Keratinocyte (primary cell): Measurements from ENCODE around the gene GOLGA6A. TPM values are rescaled to one million over a fixed set of nuclear protein-coding genes. Genes with fewer than 3 reads are reported as not detected.

ENCODE experiments used
- DNase-seq: peaks from one replicate; pipeline ENCODE4 v3.0.0-alpha.2; 2011; ENCODE audit warnings: low read depth, missing footprints, low spot score
- FAIRE-seq: peaks from 2 replicates; lab custom pipeline; 2011; peaks lifted over from hg19 to GRCh38; lab: Jason Lieb, UNC
- H2AFZ ChIP-seq: 2 replicates; pipeline ENCODE4 v1.6.0; 2012; ENCODE audit warnings: low read length, control low read depth, inconsistent platforms; ENCODE audit not compliant: control insufficient read depth
- H3K27ac ChIP-seq: 2 replicates; pipeline ENCODE4 v1.5.1; 2011; ENCODE audit warnings: low read length; ENCODE audit not compliant: control insufficient read depth, insufficient read depth
- H3K27me3 ChIP-seq: 3 replicates; pipeline ENCODE4 v1.6.0; 2011; ENCODE audit warnings: low read length; ENCODE audit not compliant: control insufficient read depth, insufficient read depth; ENCODE audit errors: extremely low read depth
- H3K36me3 ChIP-seq, 2 experiments: 2 replicates in 1 of 2; 3 replicates in 1 of 2; pipeline ENCODE4 v1.5.1; 2011; ENCODE audit warnings: low read length in 2 of 2, mild to moderate bottlenecking in 1 of 2; ENCODE audit not compliant: control insufficient read depth in 2 of 2, insufficient read depth in 2 of 2; ENCODE audit errors: extremely low read depth in 1 of 2
- H3K4me1 ChIP-seq: 3 replicates; pipeline ENCODE4 v1.5.1; 2011; ENCODE audit warnings: low read length; ENCODE audit not compliant: control insufficient read depth, insufficient read depth; ENCODE audit errors: extremely low read depth
- H3K4me2 ChIP-seq: 3 replicates; pipeline ENCODE4 v1.6.0; 2011; ENCODE audit warnings: low read depth, low read length; ENCODE audit not compliant: control insufficient read depth, insufficient read depth; ENCODE audit errors: extremely low read depth
- H3K4me3 ChIP-seq, 3 experiments: fragments of 200-600 bp in 1 of 3; sonication (generic) in 1 of 3; 2 replicates in 2 of 3; 3 replicates in 1 of 3; pipeline ENCODE4 v1.5.1; 2011 to 2016; ENCODE audit warnings: low read length in 3 of 3, mild to moderate bottlenecking in 3 of 3, control low read depth in 2 of 3, inconsistent platforms in 1 of 3, low read depth in 1 of 3, mixed read lengths in 1 of 3, mixed run types in 1 of 3, moderate library complexity in 1 of 3; ENCODE audit not compliant: control insufficient read depth in 2 of 3, insufficient read depth in 2 of 3; ENCODE audit errors: extremely low read depth in 1 of 3
- H3K79me2 ChIP-seq: 2 replicates; pipeline ENCODE4 v1.6.0; 2012; ENCODE audit warnings: low read length; ENCODE audit not compliant: control insufficient read depth, insufficient read depth
- H3K9ac ChIP-seq: 3 replicates; pipeline ENCODE4 v1.6.0; 2011; ENCODE audit warnings: low read length; ENCODE audit not compliant: control insufficient read depth, insufficient read depth; ENCODE audit errors: extremely low read depth
- H3K9me1 ChIP-seq: 3 replicates; pipeline ENCODE4 v1.6.0; 2011; ENCODE audit warnings: low read length; ENCODE audit not compliant: control insufficient read depth, insufficient read depth; ENCODE audit errors: extremely low read depth
- H3K9me3 ChIP-seq: 2 replicates; pipeline ENCODE4 v1.5.1; 2012; ENCODE audit warnings: low read depth, low read length; ENCODE audit not compliant: control insufficient read depth
- H4K20me1 ChIP-seq: 3 replicates; pipeline ENCODE4 v1.6.0; 2011; ENCODE audit warnings: low read length; ENCODE audit not compliant: control insufficient read depth, insufficient read depth; ENCODE audit errors: extremely low read depth
- CTCF ChIP-seq, 3 experiments: IDR thresholded peaks in 1 of 3; conservative IDR thresholded peaks in 1 of 3; optimal IDR thresholded peaks in 1 of 3; 2 replicates in 2 of 3; 3 replicates in 1 of 3; pipeline versions ENCODE3 to v1.5.1; 2011; ENCODE audit warnings: low read length in 3 of 3, mild to moderate bottlenecking in 3 of 3, moderate library complexity in 2 of 3, control low read depth in 1 of 3, inconsistent platforms in 1 of 3; ENCODE audit not compliant: insufficient read depth in 2 of 3; ENCODE audit errors: extremely low read depth in 1 of 3
- EZH2 ChIP-seq: IDR thresholded peaks from one replicate; pipeline ENCODE4 v1.6.1; 2012; ENCODE audit warnings: inconsistent platforms, mild to moderate bottlenecking, low read length, moderate library complexity
- dilution Hi-C: fragments of 300-500 bp; cut with MboI; formaldehyde crosslinking; loops from one replicate; pipeline ENCODE4 v1.7.0; 2020; ENCODE audit warnings: low sequenced_read_pairs; ENCODE audit not compliant: extremely low pct_ligation_motif_present
- polyA plus RNA-seq, 5 experiments: library from polyadenylated mRNA; depleted of rRNA in 3 of 5; stranded (reverse) in 3 of 5; stranded (forward) in 1 of 5; unstranded in 1 of 5; fragments of >200 nt; gene quantifications; 1 replicate in 1 of 5; 2 replicates in 3 of 5; 3 replicates in 1 of 5; pipeline versions ENCODE4 v1.2.1 to v1.2.3, GENCODE V29; 2011 to 2012; ENCODE audit warnings: missing spikeins in 2 of 5, low read depth in 1 of 5, low replicate concordance in 1 of 5
- small RNA-seq, 3 experiments: library from RNA; depleted of rRNA; stranded (forward); fragments of <200 nt; gene quantifications; one replicate each; pipeline ENCODE3, GENCODE V24; 2012; ENCODE audit warnings: low read depth in 3 of 3, low replicate concordance in 1 of 3; ENCODE audit not compliant: insufficient read length in 3 of 3

Gene GOLGA6A
- polyA plus RNA-seq, 1 donor (not counting 4 experiments of a cell fraction or from before 2014, with no cell fraction given), result not detected

GRCh38 chr15:74024687-74025086, 57.7 kb downstream of the GOLGA6A start:
- no peaks in the 10 kb centered on the region for H3K27me3 ChIP-seq
- H3K4me1 ChIP-seq, result no peaks in the 10 kb centered on the region
- no peak overlapping the region for H3K9ac ChIP-seq
- FAIRE-seq (no peak), DNase-seq (no peak)
- no peak overlapping the region for H3K4me3 ChIP-seq
- peaks cover 15% of the 10 kb centered on the region for H4K20me1 ChIP-seq
- no peak overlapping the region for H3K4me2 ChIP-seq
- H3K27ac ChIP-seq, result no peak overlapping the region
- peaks cover 38 to 41% of the 10 kb centered on the region in 2 experiments for H3K36me3 ChIP-seq
- H3K9me1 ChIP-seq, result peaks cover 2% of the 10 kb centered on the region
- H2AFZ ChIP-seq, result no peak overlapping the region
- no peaks in the 10 kb centered on the region for H3K9me3 ChIP-seq
- TF ChIP-seq CTCF (optimal IDR thresholded peaks at IDR 0.05 in 1 of 3, IDR thresholded peaks at IDR 0.05 in 1 of 3, conservative IDR thresholded peaks at IDR 0.05 in 1 of 3; ENCODE audit: extremely low read depth in 1 of 3, insufficient read depth in 2 of 3, low read length in 3 of 3) (no peak), EZH2 (no peak)
- H3K79me2 ChIP-seq, result peaks cover 56% of the 10 kb centered on the region
- dilution Hi-C loops, result no loop called here

DNA sequence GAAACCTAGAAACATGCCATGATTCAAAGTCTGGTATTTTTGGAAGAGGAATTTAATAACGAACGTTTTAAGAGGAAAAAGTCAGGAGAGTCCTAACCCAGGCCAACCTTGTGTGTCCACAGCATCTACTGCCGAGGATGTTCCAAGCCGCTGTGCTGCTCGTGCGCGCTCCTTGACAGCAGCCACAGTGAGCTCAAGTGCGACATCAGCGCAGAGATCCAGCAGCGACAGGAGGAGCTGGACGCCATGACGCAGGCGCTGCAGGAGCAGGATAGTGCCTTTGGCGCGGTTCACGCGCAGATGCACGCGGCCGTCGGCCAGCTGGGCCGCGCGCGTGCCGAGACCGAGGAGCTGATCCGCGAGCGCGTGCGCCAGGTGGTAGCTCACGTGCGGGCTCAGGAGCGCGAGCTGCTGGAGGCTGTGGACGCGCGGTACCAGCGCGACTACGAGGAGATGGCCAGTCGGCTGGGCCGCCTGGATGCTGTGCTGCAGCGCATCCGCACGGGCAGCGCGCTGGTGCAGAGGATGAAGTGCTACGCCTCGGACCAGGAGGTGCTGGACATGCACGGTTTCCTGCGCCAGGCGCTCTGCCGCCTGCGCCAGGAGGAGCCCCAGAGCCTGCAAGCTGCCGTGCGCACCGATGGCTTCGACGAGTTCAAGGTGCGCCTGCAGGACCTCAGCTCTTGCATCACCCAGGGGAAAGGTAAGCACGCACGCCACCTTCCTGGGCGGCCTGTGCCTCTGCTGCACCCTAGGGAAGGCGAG, 59.5 kb downstream of the GOLGA6A start:
- Histone ChIP-seq H3K4me2 (no peak overlapping the region), H3K9me3 (no peaks in the 10 kb centered on the region), H4K20me1 (peaks cover 16% of the 10 kb centered on the region), H3K79me2 (peaks cover 62% of the 10 kb centered on the region), H3K9me1 (peaks cover 2% of the 10 kb centered on the region), H3K9ac (no peak overlapping the region), H3K4me3 (no peak overlapping the region), H3K36me3 (peaks cover 40 to 41% of the 10 kb centered on the region in 2 experiments), H3K4me1 (no peaks in the 10 kb centered on the region), H3K27me3 (no peaks in the 10 kb centered on the region), H3K27ac (no peak overlapping the region), H2AFZ (no peak overlapping the region)
- no peak for TF ChIP-seq EZH2
- TF ChIP-seq CTCF (optimal IDR thresholded peaks at IDR 0.05 in 1 of 3, IDR thresholded peaks at IDR 0.05 in 1 of 3, conservative IDR thresholded peaks at IDR 0.05 in 1 of 3; ENCODE audit: extremely low read depth in 1 of 3, insufficient read depth in 2 of 3, low read length in 3 of 3), result no peak
- dilution Hi-C loops, result no loop called here
- no peak for FAIRE-seq
- DNase-seq, result no peak

Small RNA genes lying within 50 kb of the gene (small RNA-seq; reads per million reads assigned to genes)
- 0 reads per million in 3 experiments for gene RN7SL429P

Other genes starting within 250 kb of the GOLGA6A start
- gene TBC1D21, start 209.0 kb downstream of the GOLGA6A start, polyA plus RNA-seq, result not detected in 3 replicates
- gene LOXL1, start 156.1 kb downstream of the GOLGA6A start, polyA plus RNA-seq, result 8.8 to 14.8 TPM (median 9.2 TPM) in 3 replicates
- gene STOML1, start 90.3 kb downstream of the GOLGA6A start, polyA plus RNA-seq, result 7.0 to 12.9 TPM (median 9.4 TPM) in 3 replicates
- gene PML, start 87.8 kb downstream of the GOLGA6A start, polyA plus RNA-seq, result 20.5 to 44.3 TPM (median 24.9 TPM) in 3 replicates
- not detected in 3 replicates for gene ISLR2, start 48.0 kb upstream of the GOLGA6A start, polyA plus RNA-seq
- not detected in 3 replicates for gene ISLR, start 91.2 kb upstream of the GOLGA6A start, polyA plus RNA-seq
- 0.09 TPM in 1 of 3 replicates, not detected in the others for gene STRA6, start 120.2 kb upstream of the GOLGA6A start, polyA plus RNA-seq
- not detected in 3 replicates for gene CCDC33, start 153.8 kb upstream of the GOLGA6A start, polyA plus RNA-seq